Fibroblast of villous mesenchyme (primary cell): ENCODE data around the gene TBX2. TPM values are rescaled to one million over a fixed set of nuclear protein-coding genes. Genes with fewer than 3 reads are reported as not detected.
"Not testable (repeated sequence)": the region's sequence is repeated elsewhere in the genome, so short reads cannot be mapped to it uniquely, and the experiment has no call there.

Source experiments
- DNase-seq: peaks from one replicate; pipeline ENCODE4 v3.0.0-alpha.2; 2010; ENCODE audit warnings: low read depth
- H3K4me3 ChIP-seq: 2 replicates; pipeline ENCODE4 v1.5.1; 2011; ENCODE audit warnings: low read depth, mild to moderate bottlenecking, low read length
- total RNA-seq: library from RNA; depleted of rRNA; stranded (reverse); fragments of >200 nt; gene quantifications from 2 replicates; pipeline ENCODE4 v1.2.3, GENCODE V29; 2012
- TF ChIP-seq, protein P1 (sequence below): IDR thresholded peaks from 2 replicates; pipeline ENCODE4 v1.5.1; 2012; ENCODE audit warnings: low read depth, mild to moderate bottlenecking, low read length; ENCODE audit not compliant: insufficient read depth

TBX2 gene
- total RNA-seq, 1 donor, result 12.5 TPM

DNA sequence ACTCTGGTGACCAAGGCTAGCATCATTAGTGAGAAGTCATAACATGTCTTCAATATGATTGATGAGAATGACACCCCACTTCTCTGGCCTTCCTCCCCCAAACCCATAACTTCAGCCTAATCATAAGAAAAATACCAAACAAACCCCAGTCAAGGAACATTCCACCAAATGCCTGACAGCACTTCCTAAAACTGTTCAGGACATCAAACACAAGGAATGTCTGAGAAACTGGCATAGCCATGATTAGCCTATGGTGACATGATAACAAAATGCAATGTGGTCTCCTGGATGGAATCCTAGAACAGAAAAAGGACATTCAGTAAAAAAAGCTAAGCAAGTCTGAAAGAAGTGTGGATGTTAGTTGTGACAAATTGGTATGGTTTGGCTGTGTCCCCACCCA lies 27.9 kb downstream of the TBX2 start:
- no peak overlapping the region for H3K4me3 ChIP-seq
- TF ChIP-seq, protein P1, sequence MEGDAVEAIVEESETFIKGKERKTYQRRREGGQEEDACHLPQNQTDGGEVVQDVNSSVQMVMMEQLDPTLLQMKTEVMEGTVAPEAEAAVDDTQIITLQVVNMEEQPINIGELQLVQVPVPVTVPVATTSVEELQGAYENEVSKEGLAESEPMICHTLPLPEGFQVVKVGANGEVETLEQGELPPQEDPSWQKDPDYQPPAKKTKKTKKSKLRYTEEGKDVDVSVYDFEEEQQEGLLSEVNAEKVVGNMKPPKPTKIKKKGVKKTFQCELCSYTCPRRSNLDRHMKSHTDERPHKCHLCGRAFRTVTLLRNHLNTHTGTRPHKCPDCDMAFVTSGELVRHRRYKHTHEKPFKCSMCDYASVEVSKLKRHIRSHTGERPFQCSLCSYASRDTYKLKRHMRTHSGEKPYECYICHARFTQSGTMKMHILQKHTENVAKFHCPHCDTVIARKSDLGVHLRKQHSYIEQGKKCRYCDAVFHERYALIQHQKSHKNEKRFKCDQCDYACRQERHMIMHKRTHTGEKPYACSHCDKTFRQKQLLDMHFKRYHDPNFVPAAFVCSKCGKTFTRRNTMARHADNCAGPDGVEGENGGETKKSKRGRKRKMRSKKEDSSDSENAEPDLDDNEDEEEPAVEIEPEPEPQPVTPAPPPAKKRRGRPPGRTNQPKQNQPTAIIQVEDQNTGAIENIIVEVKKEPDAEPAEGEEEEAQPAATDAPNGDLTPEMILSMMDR, result no peak
- no peak for DNase-seq

DNA sequence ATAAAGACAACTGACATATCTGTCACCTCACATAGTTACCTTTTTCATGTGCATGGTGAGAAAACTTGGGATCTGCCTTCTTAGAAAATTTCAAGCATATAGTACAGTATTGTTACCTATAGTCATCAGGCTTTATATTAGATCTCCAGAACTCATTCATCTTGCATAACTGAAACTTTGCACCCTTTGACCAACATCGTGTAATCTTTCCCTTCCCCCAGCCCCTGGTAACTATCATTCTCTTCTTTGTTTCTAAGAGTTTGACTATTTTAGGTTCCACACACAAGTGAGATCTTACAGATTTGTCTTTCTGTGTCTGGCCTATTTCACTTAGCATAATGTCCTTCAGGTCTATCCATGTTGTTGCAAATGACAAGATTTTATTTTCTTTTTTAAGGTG lies 29.6 kb downstream of the TBX2 start:
- TF ChIP-seq, protein P1, result no peak
- no peak for DNase-seq
- no peak overlapping the region for H3K4me3 ChIP-seq

DNA sequence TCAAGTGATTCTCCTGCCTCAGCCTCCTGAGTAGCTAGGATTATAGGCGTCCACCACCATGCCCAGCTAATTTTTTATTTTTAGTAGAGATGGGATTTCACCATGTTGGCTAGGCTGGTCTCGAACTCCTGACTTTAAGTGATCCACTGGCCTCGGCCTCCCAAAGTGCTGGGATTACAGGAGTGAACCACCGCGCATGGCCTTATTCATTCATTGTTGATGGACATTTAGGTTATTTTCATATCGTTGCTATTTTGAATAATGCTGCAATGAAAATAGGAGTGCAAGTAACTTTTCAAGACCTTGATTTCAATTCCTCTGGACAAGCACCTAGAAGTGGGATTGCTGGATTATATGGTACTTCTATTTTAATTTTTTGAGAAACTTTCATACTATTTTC lies 30.2 kb downstream of the TBX2 start:
- not testable (repeated sequence) for H3K4me3 ChIP-seq, DNase-seq

DNA sequence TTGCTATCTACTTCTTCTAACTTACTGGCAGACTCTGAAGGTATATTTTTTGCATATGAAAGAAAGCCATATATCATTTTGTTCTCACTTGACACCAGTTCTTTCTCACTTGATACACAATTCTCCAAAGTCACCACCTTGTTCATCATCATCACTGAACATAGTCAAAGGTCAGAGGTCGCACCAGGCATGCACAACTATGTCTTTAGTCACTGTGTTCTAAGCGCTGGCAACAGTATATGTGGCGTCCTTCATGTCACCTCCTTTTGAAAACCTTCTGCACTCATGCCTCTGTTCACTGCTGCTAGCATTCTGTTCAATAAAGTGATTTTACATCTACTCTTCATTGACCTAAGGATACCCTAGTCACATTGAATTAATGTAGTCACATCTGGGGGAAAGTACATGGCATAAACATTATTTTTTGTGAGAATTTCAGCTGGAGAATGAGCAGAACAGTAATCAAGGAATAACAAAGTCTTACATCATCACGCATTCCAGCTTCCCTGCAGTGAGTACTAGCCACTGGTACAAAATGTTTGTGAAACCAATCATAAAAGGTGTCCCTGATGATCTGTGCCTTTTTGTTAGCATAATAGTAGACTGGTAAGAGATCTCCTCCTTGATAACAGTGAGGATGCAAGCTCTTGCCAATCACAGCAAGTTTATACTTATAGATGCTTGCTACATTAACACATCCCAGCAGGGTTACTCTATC lies 32.1 kb downstream of the TBX2 start:
- no peak overlapping the region for H3K4me3 ChIP-seq
- TF ChIP-seq, protein P1, result no peak
- peak; percentile 77 for DNase-seq

DNA sequence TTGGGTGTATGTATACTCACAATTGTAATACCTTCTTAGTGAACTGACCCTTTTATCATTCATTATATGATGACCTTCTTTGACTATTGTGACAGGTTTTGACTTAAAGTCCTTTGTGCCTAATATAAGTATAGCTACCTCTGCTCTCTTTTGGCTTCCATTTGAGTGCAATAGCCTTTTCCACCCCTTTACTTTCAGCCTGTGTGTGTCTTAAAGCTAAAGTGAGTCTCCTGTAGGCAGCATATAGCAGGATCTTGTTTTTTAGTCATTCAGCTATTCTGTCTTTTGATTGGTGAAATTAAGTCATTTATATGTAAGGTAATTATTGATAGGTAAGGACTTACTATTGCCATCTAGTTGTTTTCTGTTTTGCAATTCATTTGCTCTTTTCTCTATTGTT lies 36.6 kb downstream of the TBX2 start:
- TF ChIP-seq, protein P1, result no peak
- no peak overlapping the region for H3K4me3 ChIP-seq
- no peak for DNase-seq

DNA sequence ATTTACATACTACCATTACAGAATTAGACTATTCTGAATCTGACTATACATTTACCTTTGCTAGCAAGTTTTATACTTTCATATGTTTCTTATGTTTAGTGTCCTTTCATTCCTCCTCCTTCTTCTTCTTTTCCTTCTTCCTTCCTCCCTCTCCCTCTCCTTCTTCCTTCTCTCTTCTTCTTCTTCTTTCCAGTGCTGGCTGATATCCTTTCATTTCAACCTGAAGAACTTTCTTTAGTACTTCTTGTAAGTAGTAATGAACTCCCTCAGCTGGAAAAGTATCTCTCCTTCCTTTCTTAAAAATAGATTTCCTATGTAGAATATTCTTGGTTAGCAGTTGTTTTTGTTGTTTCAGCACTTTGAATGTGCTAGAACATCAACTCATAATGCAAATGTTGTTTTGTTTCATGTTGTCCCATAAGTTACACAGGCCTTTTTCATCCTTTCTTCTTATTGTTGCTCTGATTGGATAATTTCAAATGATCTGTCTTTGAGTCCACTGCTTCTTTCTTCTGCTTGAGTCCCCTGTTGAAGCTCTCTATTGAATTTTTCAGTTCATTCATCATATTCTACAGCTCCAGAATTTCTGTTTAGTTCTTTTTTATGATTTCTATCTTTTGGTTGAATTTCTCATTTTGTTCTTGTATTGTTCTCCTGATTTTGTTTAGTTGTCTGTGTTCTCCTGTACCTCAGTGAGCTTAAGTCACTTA lies 37.5 kb downstream of the TBX2 start:
- no peak overlapping the region for H3K4me3 ChIP-seq
- no peak for DNase-seq
- TF ChIP-seq, protein P1, result no peak

DNA sequence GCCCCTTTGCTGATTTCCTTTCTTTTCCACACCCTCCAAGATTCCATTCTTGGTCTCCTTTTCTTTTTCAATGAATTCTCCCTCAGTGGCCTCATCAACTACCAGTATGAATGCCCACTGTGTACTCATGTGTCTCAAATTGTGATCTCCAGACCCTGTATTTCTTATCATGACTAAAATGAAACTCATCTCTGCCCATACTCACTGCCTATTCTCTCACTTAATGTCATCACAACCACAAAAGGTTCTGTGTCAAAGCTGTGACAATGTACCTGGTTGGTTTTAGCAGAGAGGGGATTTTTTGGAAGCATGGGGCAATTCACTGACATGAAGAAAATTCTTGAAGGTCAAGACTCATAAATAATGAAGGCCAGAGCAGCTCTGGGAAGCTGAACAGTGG lies 41.1 kb downstream of the TBX2 start:
- H3K4me3 ChIP-seq, result no peak overlapping the region
- DNase-seq, result no peak
- TF ChIP-seq, protein P1, result no peak

DNA sequence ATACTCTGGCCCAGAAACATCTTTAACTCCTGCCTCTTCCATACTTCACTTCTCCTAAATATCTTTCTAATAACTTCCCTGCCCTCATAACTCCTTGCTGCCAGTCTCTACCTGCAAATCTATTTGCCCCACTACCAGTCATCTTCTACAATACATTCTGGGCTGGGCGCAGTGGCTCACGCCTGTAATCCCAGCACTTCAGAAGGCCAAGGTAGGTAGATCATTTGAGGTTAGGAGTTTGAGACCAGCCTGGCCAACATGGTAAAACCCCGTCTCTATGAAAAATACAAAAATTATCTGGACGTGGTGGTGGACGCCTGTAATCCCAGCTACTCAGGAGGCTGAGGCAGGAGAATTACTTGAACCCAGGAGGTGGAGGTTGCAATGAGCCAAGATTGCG lies 41.9 kb downstream of the TBX2 start:
- not testable (repeated sequence) for H3K4me3 ChIP-seq, DNase-seq
